ENCODE results near the gene PCNX1.

Gene PCNX1

DNA sequence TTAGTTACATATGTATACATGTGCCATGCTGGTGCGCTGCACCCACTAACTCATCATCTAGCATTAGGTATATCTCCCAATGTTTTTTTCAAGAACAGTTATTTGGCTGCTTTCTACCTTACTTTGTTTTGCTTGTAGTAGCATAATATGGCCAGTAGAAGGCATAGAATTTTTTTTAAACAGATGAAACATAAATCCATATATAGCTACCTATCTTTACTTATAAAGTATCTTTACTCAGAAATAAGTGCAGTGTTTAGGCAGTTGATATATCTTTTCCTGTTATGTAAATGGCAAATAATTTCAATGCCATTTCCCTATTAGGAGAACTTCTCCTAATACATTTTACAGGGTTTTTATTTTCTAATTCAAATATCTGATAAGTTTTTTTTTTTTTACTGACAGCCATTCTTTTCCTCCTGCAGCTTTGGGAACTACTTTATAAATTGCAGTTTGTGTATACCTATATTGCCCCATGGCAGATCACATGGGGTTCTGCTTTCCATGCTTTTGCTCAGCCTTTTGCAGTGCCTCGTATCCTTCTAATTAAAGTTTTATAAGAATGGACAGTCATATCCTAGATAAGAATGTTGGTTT, 143.1 kb downstream of the PCNX1 start:
- TF ChIP-seq, protein P1, sequence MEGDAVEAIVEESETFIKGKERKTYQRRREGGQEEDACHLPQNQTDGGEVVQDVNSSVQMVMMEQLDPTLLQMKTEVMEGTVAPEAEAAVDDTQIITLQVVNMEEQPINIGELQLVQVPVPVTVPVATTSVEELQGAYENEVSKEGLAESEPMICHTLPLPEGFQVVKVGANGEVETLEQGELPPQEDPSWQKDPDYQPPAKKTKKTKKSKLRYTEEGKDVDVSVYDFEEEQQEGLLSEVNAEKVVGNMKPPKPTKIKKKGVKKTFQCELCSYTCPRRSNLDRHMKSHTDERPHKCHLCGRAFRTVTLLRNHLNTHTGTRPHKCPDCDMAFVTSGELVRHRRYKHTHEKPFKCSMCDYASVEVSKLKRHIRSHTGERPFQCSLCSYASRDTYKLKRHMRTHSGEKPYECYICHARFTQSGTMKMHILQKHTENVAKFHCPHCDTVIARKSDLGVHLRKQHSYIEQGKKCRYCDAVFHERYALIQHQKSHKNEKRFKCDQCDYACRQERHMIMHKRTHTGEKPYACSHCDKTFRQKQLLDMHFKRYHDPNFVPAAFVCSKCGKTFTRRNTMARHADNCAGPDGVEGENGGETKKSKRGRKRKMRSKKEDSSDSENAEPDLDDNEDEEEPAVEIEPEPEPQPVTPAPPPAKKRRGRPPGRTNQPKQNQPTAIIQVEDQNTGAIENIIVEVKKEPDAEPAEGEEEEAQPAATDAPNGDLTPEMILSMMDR (IDR thresholded peaks at IDR 0.05; ENCODE audit: insufficient read depth, low read length, poor library complexity, severe bottlenecking), result peak; percentile 42
- Histone ChIP-seq H3K27me3 (replicated peaks; ENCODE audit: control insufficient read depth, insufficient read depth, low read length) (no peaks in the 10 kb centered on the region), H3K36me3 (ENCODE audit: control insufficient read depth, insufficient read depth, low read length) (peaks cover 5% of the 10 kb centered on the region), H3K4me3 (replicated peaks; ENCODE audit: low read depth, low read length) (no peak overlapping the region)
- no peak for DNase-seq (ENCODE audit: extremely low read depth, insufficient read length)

DNA sequence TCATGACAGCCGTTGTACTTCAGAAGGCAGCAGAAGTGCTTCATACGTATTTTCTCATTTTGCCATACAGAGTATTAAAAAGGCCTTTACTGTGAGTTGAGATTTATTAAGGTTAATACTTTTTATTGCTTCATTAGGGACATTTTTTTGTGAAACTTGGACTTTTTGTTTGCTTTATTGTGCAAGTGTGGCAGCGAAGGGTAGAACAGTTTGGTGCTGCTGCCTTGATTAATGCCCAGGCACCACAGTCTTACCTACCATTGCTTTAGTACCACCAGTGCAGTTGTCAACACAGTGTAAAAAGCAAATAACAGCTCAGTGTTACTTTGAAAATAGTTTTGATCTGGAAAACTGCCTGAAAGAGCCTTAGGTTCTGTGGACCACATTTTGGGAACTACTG, 147.4 kb downstream of the PCNX1 start:
- no peak overlapping the region for H3K4me3 ChIP-seq (replicated peaks; ENCODE audit: low read depth, low read length)
- DNase-seq (ENCODE audit: extremely low read depth, insufficient read length), result no peak
- H3K36me3 ChIP-seq (ENCODE audit: control insufficient read depth, insufficient read depth, low read length), result peaks cover 6% of the 10 kb centered on the region
- TF ChIP-seq, protein P1 (IDR thresholded peaks at IDR 0.05; ENCODE audit: insufficient read depth, low read length, poor library complexity, severe bottlenecking), result no peak
- no peaks in the 10 kb centered on the region for H3K27me3 ChIP-seq (replicated peaks; ENCODE audit: control insufficient read depth, insufficient read depth, low read length)

DNA sequence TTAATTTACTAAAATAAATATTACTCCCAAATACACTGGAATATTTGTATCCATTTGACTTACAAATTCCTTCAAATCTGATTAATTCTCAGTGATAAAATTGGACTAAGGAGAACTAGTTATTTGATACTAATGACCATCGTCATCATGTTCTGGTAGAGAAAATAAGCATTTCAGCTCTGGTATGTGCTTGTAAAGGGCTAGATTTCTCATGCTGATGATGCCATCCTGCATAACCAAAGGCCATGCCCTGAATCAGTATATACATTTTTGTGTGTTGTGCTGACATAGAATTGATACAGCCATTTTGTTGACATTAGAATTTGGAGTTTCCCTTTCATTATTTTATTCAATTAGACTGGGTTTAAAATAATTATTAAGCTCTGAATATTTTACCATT, 148.9 kb downstream of the PCNX1 start:
- TF ChIP-seq, protein P1 (IDR thresholded peaks at IDR 0.05; ENCODE audit: insufficient read depth, low read length, poor library complexity, severe bottlenecking), result no peak
- DNase-seq (ENCODE audit: extremely low read depth, insufficient read length), result no peak
- no peaks in the 10 kb centered on the region for H3K27me3 ChIP-seq (replicated peaks; ENCODE audit: control insufficient read depth, insufficient read depth, low read length)
- H3K4me3 ChIP-seq (replicated peaks; ENCODE audit: low read depth, low read length), result no peak overlapping the region
- H3K36me3 ChIP-seq (ENCODE audit: control insufficient read depth, insufficient read depth, low read length), result peaks cover 10% of the 10 kb centered on the region

DNA sequence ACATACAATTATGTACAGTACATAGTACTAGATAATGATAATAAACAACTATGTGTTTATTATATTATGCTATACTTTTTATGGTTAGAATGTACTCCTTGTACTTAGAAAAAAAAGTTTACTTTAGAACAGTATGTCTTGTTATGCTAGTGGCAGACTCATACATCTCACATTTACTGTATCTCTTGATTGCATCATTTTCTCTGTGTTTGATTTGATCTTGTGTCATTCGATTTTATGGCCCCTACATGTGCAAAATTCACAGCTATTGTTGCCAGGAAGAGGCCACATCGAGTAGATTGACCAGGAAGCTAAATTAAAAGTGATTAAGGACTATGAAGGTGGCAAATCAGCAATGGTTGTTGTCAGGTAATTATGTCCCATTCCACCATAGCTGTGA, 153.0 kb downstream of the PCNX1 start:
- TF ChIP-seq, protein P1 (IDR thresholded peaks at IDR 0.05; ENCODE audit: insufficient read depth, low read length, poor library complexity, severe bottlenecking), result no peak
- H3K27me3 ChIP-seq (replicated peaks; ENCODE audit: control insufficient read depth, insufficient read depth, low read length), result no peaks in the 10 kb centered on the region
- H3K36me3 ChIP-seq (ENCODE audit: control insufficient read depth, insufficient read depth, low read length), result peaks cover 11% of the 10 kb centered on the region
- no peak for DNase-seq (ENCODE audit: extremely low read depth, insufficient read length)
- no peak overlapping the region for H3K4me3 ChIP-seq (replicated peaks; ENCODE audit: low read depth, low read length)

DNA sequence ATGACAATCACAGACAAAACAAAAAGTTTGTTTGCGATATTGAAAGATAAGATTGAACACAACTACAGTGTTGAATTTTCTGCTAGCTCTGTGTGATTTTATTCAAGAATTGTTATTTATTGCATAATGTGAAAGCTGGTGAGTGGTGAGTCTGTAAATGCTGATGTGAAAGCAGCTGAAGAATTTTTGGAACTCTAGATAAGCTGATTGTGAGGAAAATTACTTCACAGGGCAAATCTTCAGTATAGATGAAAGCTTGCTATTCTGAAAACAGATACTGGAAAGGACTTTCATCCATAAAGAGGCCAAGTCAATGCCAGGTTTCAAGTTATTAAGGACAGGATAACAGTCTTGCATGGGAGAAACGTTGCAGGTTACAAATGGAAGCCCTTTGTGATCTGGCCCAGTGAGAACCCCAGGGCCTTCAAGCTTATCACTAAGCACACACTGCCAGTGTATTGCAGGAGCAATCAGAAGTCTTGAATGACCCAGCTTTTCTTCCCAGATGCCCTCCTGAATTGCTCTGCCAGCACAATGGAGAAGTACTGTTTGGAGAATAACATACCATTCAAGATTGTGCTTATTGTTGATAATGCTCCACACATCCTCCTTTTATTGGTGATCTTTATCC, 153.7 kb downstream of the PCNX1 start:
- Histone ChIP-seq H3K4me3 (replicated peaks; ENCODE audit: low read depth, low read length) (no peak overlapping the region), H3K36me3 (ENCODE audit: control insufficient read depth, insufficient read depth, low read length) (peaks cover 11% of the 10 kb centered on the region), H3K27me3 (replicated peaks; ENCODE audit: control insufficient read depth, insufficient read depth, low read length) (no peaks in the 10 kb centered on the region)
- TF ChIP-seq, protein P1 (IDR thresholded peaks at IDR 0.05; ENCODE audit: insufficient read depth, low read length, poor library complexity, severe bottlenecking), result no peak
- DNase-seq (ENCODE audit: extremely low read depth, insufficient read length), result no peak
